ENCODE measurements around the gene IFT88. TPM values are rescaled to one million over a fixed set of nuclear protein-coding genes. Genes with fewer than 3 reads are reported as not detected.

Gene IFT88
- total RNA-seq, 2 experiments from 2014 or later: 9.0 to 9.5 TPM

GRCh38 chr13:20717581-20718542, 150.9 kb downstream of the IFT88 start:
- H3K9me3 Mint-ChIP-seq: no peaks in the 10 kb centered on the region
- peaks cover 9% of the 10 kb centered on the region for H3K27me3 Mint-ChIP-seq
- ChIA-PET POLR2A (no interaction called here), CTCF (interaction anchor here (0.5 kb wide), 1 partner anchor 150 kb away, joined by 3 read pairs; no protein-coding TSS in a partner anchor)
- intact Hi-C loops (cut with DNase I, micrococcal nuclease): no loop called here
- H3K27ac Mint-ChIP-seq: no peak overlapping the region
- no peaks in the 10 kb centered on the region for H3K36me3 ChIP-seq (ENCODE audit: insufficient read depth, low read length)
- TF ChIP-seq CTCF (IDR thresholded peaks at IDR 0.05): no peak
- DNase-seq: no peak
- ATAC-seq (ENCODE audit: poor library complexity): no peak
- peaks cover 13% of the 10 kb centered on the region for H3K4me1 ChIP-seq (ENCODE audit: insufficient read depth, low read length)
- no peak overlapping the region for H3K4me3 Mint-ChIP-seq
- H3K27ac ChIP-seq (ENCODE audit: low read depth in 1 of 2, low read length in 2 of 2): no peak overlapping the region
- peaks cover 7% of the 10 kb centered on the region for H3K4me1 Mint-ChIP-seq (ENCODE audit: low read depth)
- peaks cover 0 to 7% of the 10 kb centered on the region in 2 experiments for H3K9me3 ChIP-seq (ENCODE audit: control insufficient read depth in 1 of 2, insufficient read depth in 1 of 2, low read length in 2 of 2)
- no peak overlapping the region for H3K4me3 ChIP-seq (ENCODE audit: low read length)
- peaks cover 18 to 24% of the 10 kb centered on the region in 2 experiments for H3K27me3 ChIP-seq (ENCODE audit: control insufficient read depth in 1 of 2, insufficient read depth in 2 of 2, low read length in 2 of 2)
- no peaks in the 10 kb centered on the region for H3K36me3 Mint-ChIP-seq (ENCODE audit: low read depth)

GRCh38 chr13:20718958-20719566, 152.1 kb downstream of the IFT88 start:
- no peaks in the 10 kb centered on the region for H3K36me3 Mint-ChIP-seq (ENCODE audit: low read depth)
- Histone ChIP-seq H3K36me3 (ENCODE audit: insufficient read depth, low read length) (no peaks in the 10 kb centered on the region), H3K4me1 (ENCODE audit: insufficient read depth, low read length) (peaks cover 11% of the 10 kb centered on the region), H3K27me3 (ENCODE audit: control insufficient read depth in 1 of 2, insufficient read depth in 2 of 2, low read length in 2 of 2) (peaks cover 18 to 24% of the 10 kb centered on the region in 2 experiments), H3K9me3 (ENCODE audit: control insufficient read depth in 1 of 2, insufficient read depth in 1 of 2, low read length in 2 of 2) (peaks cover 0 to 7% of the 10 kb centered on the region in 2 experiments), H3K27ac (ENCODE audit: low read depth in 1 of 2, low read length in 2 of 2) (no peak overlapping the region), H3K4me3 (ENCODE audit: low read length) (no peak overlapping the region)
- DNase-seq (no peak), ATAC-seq (ENCODE audit: poor library complexity) (no peak)
- H3K4me3 Mint-ChIP-seq: no peak overlapping the region
- ChIA-PET POLR2A (no interaction called here), CTCF (no interaction called here)
- H3K27ac Mint-ChIP-seq: no peak overlapping the region
- no peaks in the 10 kb centered on the region for H3K4me1 Mint-ChIP-seq (ENCODE audit: low read depth)
- no peak for TF ChIP-seq CTCF (IDR thresholded peaks at IDR 0.05)
- peaks cover 7% of the 10 kb centered on the region for H3K27me3 Mint-ChIP-seq
- intact Hi-C loops (cut with DNase I, micrococcal nuclease): no loop called here
- no peaks in the 10 kb centered on the region for H3K9me3 Mint-ChIP-seq

- no peak overlapping the region for H3K4me3 ChIP-seq (ENCODE audit: low read length)
- no peaks in the 10 kb centered on the region for H3K4me1 Mint-ChIP-seq (ENCODE audit: low read depth)
- H3K4me1 ChIP-seq (ENCODE audit: insufficient read depth, low read length): peaks cover 11% of the 10 kb centered on the region
- ATAC-seq (ENCODE audit: poor library complexity) (no peak), DNase-seq (no peak)
- H3K27me3 Mint-ChIP-seq: peaks cover 3% of the 10 kb centered on the region
- intact Hi-C loops (cut with DNase I, micrococcal nuclease): no loop called here
- POLR2A ChIA-PET: no interaction called here
- no peak overlapping the region for H3K27ac ChIP-seq (ENCODE audit: low read depth in 1 of 2, low read length in 2 of 2)
- H3K4me3 Mint-ChIP-seq: no peak overlapping the region
- H3K9me3 Mint-ChIP-seq: no peaks in the 10 kb centered on the region
- H3K27ac Mint-ChIP-seq: no peak overlapping the region
- H3K27me3 ChIP-seq (ENCODE audit: control insufficient read depth in 1 of 2, insufficient read depth in 2 of 2, low read length in 2 of 2): peaks cover 18 to 24% of the 10 kb centered on the region in 2 experiments
- CTCF ChIA-PET: no interaction called here
- no peak for TF ChIP-seq CTCF (IDR thresholded peaks at IDR 0.05)
- H3K9me3 ChIP-seq (ENCODE audit: control insufficient read depth in 1 of 2, insufficient read depth in 1 of 2, low read length in 2 of 2): peaks cover 0 to 7% of the 10 kb centered on the region in 2 experiments
- H3K36me3 Mint-ChIP-seq (ENCODE audit: low read depth): no peaks in the 10 kb centered on the region
- H3K36me3 ChIP-seq (ENCODE audit: insufficient read depth, low read length): no peaks in the 10 kb centered on the region
Observed at GRCh38 chr13:20719783-20720182, 152.8 kb downstream of the IFT88 start.

Data from CD4-positive, alpha-beta T cell (primary cell).